MM.1S (cell line): ENCODE data around the gene SLC12A4.

Experiments
- CTCF ChIP-seq: fragments of 300-600 bp; sonication (generic); IDR thresholded peaks from 2 replicates; pipeline ENCODE4 v1.5.1; 2016; ENCODE audit warnings: antibody characterized with exemption, low read length, mixed read lengths
- EZH2 ChIP-seq: fragments of 300-600 bp; sonication (generic); optimal IDR thresholded peaks from 2 replicates; pipeline ENCODE3; 2017; ENCODE audit warnings: low read depth, mild to moderate bottlenecking, antibody characterized with exemption, low read length, mixed read lengths
- EZH2phosphoT487 ChIP-seq: fragments of 300-600 bp; sonication (generic); IDR thresholded peaks from 2 replicates; pipeline ENCODE4 v1.6.1; 2018; ENCODE audit warnings: antibody characterized with exemption, low read length

- TF ChIP-seq EZH2 (no peak), CTCF (peak; percentile 69), EZH2phosphoT487 (no peak)
These were observed 26.3 kb downstream of the SLC12A4 start for GRCh38 chr16:67942200-67942509.
